ENCODE data around the gene C17orf75. TPM values are rescaled to one million over a fixed set of nuclear protein-coding genes. Genes with fewer than 3 reads are reported as not detected.
A peak's percentile ranks its signal among the peaks of the same experiment; 100 is the strongest.

Gene C17orf75
- total RNA-seq, 1 donor from 2014 or later = 16.2 TPM

DNA sequence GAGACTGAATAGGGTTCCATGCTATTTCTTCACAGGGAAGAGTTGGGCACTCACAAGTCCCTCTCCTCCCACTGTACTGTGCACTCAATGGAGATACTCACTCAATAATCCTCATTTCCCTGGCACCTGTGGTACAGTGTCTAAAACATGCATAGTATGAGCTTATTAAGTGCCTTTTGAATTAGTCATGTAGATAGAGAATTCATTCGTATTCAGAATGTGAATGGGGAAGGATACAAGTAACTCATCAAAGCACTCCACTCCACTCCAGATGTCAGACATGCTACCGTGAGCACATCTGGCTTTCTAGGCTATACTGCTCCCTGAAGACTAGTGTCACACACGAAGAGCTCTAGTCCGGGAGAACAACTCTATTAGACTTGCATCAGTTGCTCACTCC is 6.3 kb downstream of the C17orf75 start:
- no peaks in the 10 kb centered on the region for H3K9me3 Mint-ChIP-seq (ENCODE audit: unreplicated experiment)
- peak overlapping the region; percentile 4 for H3K4me3 Mint-ChIP-seq (ENCODE audit: unreplicated experiment)
- H3K4me1 Mint-ChIP-seq (ENCODE audit: low read depth, unreplicated experiment) = peaks cover 11% of the 10 kb centered on the region
- H3K79me2 ChIP-seq (ENCODE audit: insufficient read depth, low read length) = no peaks in the 10 kb centered on the region
- H3K27me3 Mint-ChIP-seq (ENCODE audit: low read depth, unreplicated experiment) = no peaks in the 10 kb centered on the region
- H4K20me1 ChIP-seq (ENCODE audit: insufficient read depth, low read length) = no peaks in the 10 kb centered on the region
- peaks cover 6% of the 10 kb centered on the region for H3K4me1 ChIP-seq (ENCODE audit: insufficient read depth, low read length)
- FAIRE-seq = peak; percentile 90
- no peaks in the 10 kb centered on the region for H3K27me3 ChIP-seq (ENCODE audit: insufficient read depth, low read length)
- no peak overlapping the region for H3K27ac ChIP-seq (ENCODE audit: low read depth, low read length)
- peaks cover 6% of the 10 kb centered on the region for H3K36me3 Mint-ChIP-seq (ENCODE audit: low read depth, unreplicated experiment)
- H3K4me2 ChIP-seq (ENCODE audit: low read length) = peak overlapping the region; percentile 14
- peaks cover 4% of the 10 kb centered on the region for H3K36me3 ChIP-seq (ENCODE audit: insufficient read depth, low read length)
- DNase-seq (ENCODE audit: low read depth) = peak; percentile 84
- H3K9ac ChIP-seq (ENCODE audit: low read length) = no peak overlapping the region
- H2AFZ ChIP-seq (ENCODE audit: low read depth, low read length) = no peak overlapping the region
- no peak overlapping the region for H3K4me3 ChIP-seq (ENCODE audit: insufficient read depth, low read depth, low read length)
- no peaks in the 10 kb centered on the region for H3K9me3 ChIP-seq (ENCODE audit: insufficient read depth, low read depth, low read length)
- peak overlapping the region; percentile 59 for H3K27ac Mint-ChIP-seq (ENCODE audit: unreplicated experiment)
- no peak for TF ChIP-seq EZH2 (IDR thresholded peaks at IDR 0.05; ENCODE audit: insufficient read depth, low read length)
- no peak for TF ChIP-seq CTCF (IDR thresholded peaks at IDR 0.05; ENCODE audit: insufficient read depth, low read depth, low read length)

GRCh38 chr17:32335046-32335445 is 6.9 kb downstream of the C17orf75 start:
- no peaks in the 10 kb centered on the region for H4K20me1 ChIP-seq (ENCODE audit: insufficient read depth, low read length)
- Mint-ChIP-seq H3K27ac (ENCODE audit: unreplicated experiment) (peak overlapping the region; percentile 59), H3K36me3 (ENCODE audit: low read depth, unreplicated experiment) (peaks cover 6% of the 10 kb centered on the region), H3K4me3 (ENCODE audit: unreplicated experiment) (no peak overlapping the region), H3K9me3 (ENCODE audit: unreplicated experiment) (no peaks in the 10 kb centered on the region), H3K4me1 (ENCODE audit: low read depth, unreplicated experiment) (peaks cover 15% of the 10 kb centered on the region), H3K27me3 (ENCODE audit: low read depth, unreplicated experiment) (no peaks in the 10 kb centered on the region)
- DNase-seq (ENCODE audit: low read depth) (peak; percentile 39), FAIRE-seq (no peak)
- peak overlapping the region; percentile 14 for H3K4me2 ChIP-seq (ENCODE audit: low read length)
- no peaks in the 10 kb centered on the region for H3K9me3 ChIP-seq (ENCODE audit: insufficient read depth, low read depth, low read length)
- H3K27me3 ChIP-seq (ENCODE audit: insufficient read depth, low read length) = no peaks in the 10 kb centered on the region
- H3K79me2 ChIP-seq (ENCODE audit: insufficient read depth, low read length) = no peaks in the 10 kb centered on the region
- no peak overlapping the region for H3K9ac ChIP-seq (ENCODE audit: low read length)
- TF ChIP-seq CTCF (IDR thresholded peaks at IDR 0.05; ENCODE audit: insufficient read depth, low read depth, low read length) = no peak
- TF ChIP-seq EZH2 (IDR thresholded peaks at IDR 0.05; ENCODE audit: insufficient read depth, low read length) = no peak
- H3K36me3 ChIP-seq (ENCODE audit: insufficient read depth, low read length) = peaks cover 4% of the 10 kb centered on the region
- no peak overlapping the region for H3K4me3 ChIP-seq (ENCODE audit: insufficient read depth, low read depth, low read length)
- no peak overlapping the region for H2AFZ ChIP-seq (ENCODE audit: low read depth, low read length)
- peaks cover 6% of the 10 kb centered on the region for H3K4me1 ChIP-seq (ENCODE audit: insufficient read depth, low read length)
- H3K27ac ChIP-seq (ENCODE audit: low read depth, low read length) = no peak overlapping the region

DNA sequence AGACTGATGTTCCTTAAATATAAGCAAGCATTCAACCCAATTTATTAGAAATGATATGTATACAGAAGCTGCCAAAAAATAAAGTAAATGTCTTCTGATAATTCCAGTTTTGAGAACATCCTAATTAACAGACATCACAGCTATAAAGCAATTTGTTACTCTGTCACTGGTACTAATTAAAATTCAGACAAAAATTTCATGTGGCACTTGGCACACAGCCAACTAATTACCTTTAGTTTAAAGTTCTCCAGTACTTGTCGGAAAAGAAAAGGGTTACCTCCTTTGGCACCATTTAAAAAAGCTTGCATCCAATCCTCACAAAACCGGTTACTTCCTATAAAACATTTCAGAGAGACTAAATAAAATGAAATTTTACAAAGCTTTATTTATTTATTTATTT is 8.8 kb downstream of the C17orf75 start:
- Mint-ChIP-seq H3K27ac (ENCODE audit: unreplicated experiment) (no peak overlapping the region), H3K4me1 (ENCODE audit: low read depth, unreplicated experiment) (peaks cover 15% of the 10 kb centered on the region), H3K9me3 (ENCODE audit: unreplicated experiment) (no peaks in the 10 kb centered on the region), H3K4me3 (ENCODE audit: unreplicated experiment) (no peak overlapping the region), H3K27me3 (ENCODE audit: low read depth, unreplicated experiment) (no peaks in the 10 kb centered on the region), H3K36me3 (ENCODE audit: low read depth, unreplicated experiment) (peaks cover 6% of the 10 kb centered on the region)
- Histone ChIP-seq H3K79me2 (ENCODE audit: insufficient read depth, low read length) (no peaks in the 10 kb centered on the region), H4K20me1 (ENCODE audit: insufficient read depth, low read length) (no peaks in the 10 kb centered on the region), H3K4me3 (ENCODE audit: insufficient read depth, low read depth, low read length) (no peak overlapping the region), H2AFZ (ENCODE audit: low read depth, low read length) (no peak overlapping the region), H3K9ac (ENCODE audit: low read length) (no peak overlapping the region), H3K27me3 (ENCODE audit: insufficient read depth, low read length) (no peaks in the 10 kb centered on the region), H3K36me3 (ENCODE audit: insufficient read depth, low read length) (peaks cover 4% of the 10 kb centered on the region), H3K27ac (ENCODE audit: low read depth, low read length) (no peak overlapping the region), H3K4me2 (ENCODE audit: low read length) (no peak overlapping the region), H3K4me1 (ENCODE audit: insufficient read depth, low read length) (peaks cover 6% of the 10 kb centered on the region), H3K9me3 (ENCODE audit: insufficient read depth, low read depth, low read length) (no peaks in the 10 kb centered on the region)
- DNase-seq (ENCODE audit: low read depth) (no peak), FAIRE-seq (no peak)
- TF ChIP-seq CTCF (IDR thresholded peaks at IDR 0.05; ENCODE audit: insufficient read depth, low read depth, low read length) = no peak
- TF ChIP-seq EZH2 (IDR thresholded peaks at IDR 0.05; ENCODE audit: insufficient read depth, low read length) = no peak

All from astrocyte (in vitro differentiated cells and primary cell).